Muscle of leg (tissue), 11 donors: ENCODE results near the gene ZBTB34. TPM values are rescaled to one million over a fixed set of nuclear protein-coding genes. Genes with fewer than 3 reads are reported as not detected.

ENCODE experiments used
- DNase-seq: peaks from one replicate; pipeline ENCODE4 v3.0.0; 2013
- H3K27ac ChIP-seq: one replicate; pipeline ENCODE4 v1.5.1; 2013; ENCODE audit warnings: mild to moderate bottlenecking, low read length, control low read depth
- H3K27me3 ChIP-seq: one replicate; pipeline ENCODE4 v1.6.1; 2013; ENCODE audit warnings: low read length; ENCODE audit not compliant: control insufficient read depth, insufficient read depth
- H3K36me3 ChIP-seq: one replicate; pipeline ENCODE4 v1.6.1; 2013; ENCODE audit warnings: low read length; ENCODE audit not compliant: control insufficient read depth, insufficient read depth
- H3K4me1 ChIP-seq: one replicate; pipeline ENCODE4 v1.6.1; 2013; ENCODE audit warnings: low read length; ENCODE audit not compliant: control insufficient read depth, insufficient read depth
- H3K4me3 ChIP-seq: one replicate; pipeline ENCODE4 v1.5.1; 2013; ENCODE audit warnings: low read length, control low read depth
- H3K9me3 ChIP-seq: replicated peaks from 2 replicates; pipeline ENCODE4 v1.6.1; 2013; ENCODE audit warnings: low read depth, low read length; ENCODE audit not compliant: control insufficient read depth
- whole genome bisulfite sequencing: methylation state at CpG from one replicate; pipeline ENCODE4 v1.1.5; 2013; ENCODE audit warnings: missing lambda C conversion rate; ENCODE audit not compliant: insufficient coverage; 5-methylcytosine and 5-hydroxymethylcytosine counted together
- polyA plus RNA-seq, 8 donors: library from polyadenylated mRNA; unstranded; fragments of 120-200 nt; gene quantifications; one replicate each; pipeline versions ENCODE4 v1.2.1 to v1.2.3, GENCODE V29; 2013; ENCODE audit warnings: inconsistent platforms in 1 of 8, low replicate concordance in 1 of 8; ENCODE audit not compliant: insufficient read length in 8 of 8, insufficient read depth in 1 of 8
- total RNA-seq: library from RNA; stranded (reverse); fragments of 120-200 nt; gene quantifications from one replicate; pipeline ENCODE4 v1.2.4, GENCODE V29; 2013

ZBTB34 gene
- total and polyA plus RNA-seq, 9 donors: 8.4 to 13.7 (median 10.3) TPM

DNA sequence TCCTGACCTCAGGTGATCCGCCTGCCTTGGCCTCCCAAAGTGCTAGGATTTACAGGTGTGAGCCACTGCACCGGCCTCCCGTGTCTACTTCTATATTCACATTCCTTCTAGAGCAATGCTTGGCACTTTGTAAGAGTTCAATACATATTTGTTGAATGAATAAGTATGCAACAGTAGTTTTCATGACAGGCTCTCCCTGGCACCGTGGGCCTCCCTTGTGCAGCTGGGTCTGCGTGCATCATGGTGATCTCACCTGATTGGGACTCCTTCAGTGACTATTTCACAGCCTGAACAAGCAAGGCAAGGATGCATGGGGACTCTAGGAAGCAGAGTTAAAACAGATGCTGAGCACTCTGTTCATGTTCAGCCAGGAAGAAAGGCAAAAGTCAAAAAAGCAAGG lies 6.8 kb upstream of the ZBTB34 start:
- WGBS: 63% methylated on average over 2 of the region's 5 CpGs
- no peak overlapping the region for H3K27ac ChIP-seq

DNA sequence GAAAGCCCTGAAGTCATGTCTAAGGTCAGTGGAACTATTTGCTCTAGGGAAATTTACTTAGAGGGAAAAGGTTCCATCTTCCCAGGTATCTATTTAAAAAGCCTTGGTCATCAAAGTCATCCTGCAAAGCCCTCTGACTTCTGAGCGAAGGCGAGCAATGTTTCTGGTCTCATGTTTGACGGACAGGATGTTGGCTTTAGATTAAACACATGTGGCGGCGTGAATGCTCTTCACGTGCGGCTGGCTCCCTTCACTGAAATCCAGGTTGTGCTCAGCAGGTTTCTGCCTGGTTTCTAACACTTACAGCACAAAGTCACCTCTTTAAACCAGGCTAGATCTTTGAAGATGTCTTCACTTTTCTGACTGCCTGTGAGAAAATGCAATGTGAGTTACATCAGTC lies 5.7 kb upstream of the ZBTB34 start:
- WGBS: 7% methylated on average over 3 of the region's 7 CpGs
- H3K4me1 ChIP-seq: peaks cover 11% of the 10 kb centered on the region
- DNase-seq: no peak

More for the DNA sequence above, 6.8 kb upstream of the ZBTB34 start:
- H3K36me3 ChIP-seq: no peaks in the 10 kb centered on the region
- H3K4me3 ChIP-seq: no peak overlapping the region
- H3K27me3 ChIP-seq: peaks cover 8% of the 10 kb centered on the region
- H3K4me1 ChIP-seq: peaks cover 9% of the 10 kb centered on the region
- DNase-seq: no peak
- H3K9me3 ChIP-seq: no peaks in the 10 kb centered on the region

DNA sequence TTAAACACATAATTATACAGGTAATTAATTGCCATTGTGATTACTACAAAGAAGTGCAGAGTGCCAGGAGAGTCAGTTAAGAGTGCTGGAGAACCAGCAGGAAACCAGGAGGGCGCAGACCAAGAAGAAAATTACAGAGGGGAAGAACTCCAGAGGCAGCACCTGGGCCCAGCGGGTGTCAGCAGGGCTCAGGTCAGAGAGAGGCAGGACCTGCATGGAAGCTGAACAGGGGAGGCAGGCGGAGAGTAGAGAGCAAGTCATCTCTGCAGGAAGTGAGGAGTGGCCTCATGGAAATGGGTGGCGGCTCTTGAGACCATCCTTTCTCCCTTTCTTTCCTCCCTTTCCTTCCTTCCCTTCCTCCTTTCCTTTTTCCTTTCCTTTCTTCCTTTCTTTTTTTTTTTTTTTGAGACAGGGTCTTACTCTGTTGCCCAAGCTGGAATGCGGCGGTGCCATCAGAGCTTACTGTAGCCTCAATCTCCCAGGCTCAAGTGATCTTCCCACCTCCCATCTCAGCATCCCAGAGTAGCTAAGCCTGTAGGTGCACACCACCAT lies 4.0 kb upstream of the ZBTB34 start:
- H3K4me3 ChIP-seq: no peak overlapping the region
- no peaks in the 10 kb centered on the region for H3K9me3 ChIP-seq
- 61% methylated on average over 3 of the region's 6 CpGs for WGBS
- DNase-seq: no peak
- no peak overlapping the region for H3K27ac ChIP-seq
- peaks cover 8% of the 10 kb centered on the region for H3K27me3 ChIP-seq
- H3K36me3 ChIP-seq: no peaks in the 10 kb centered on the region
- H3K4me1 ChIP-seq: peaks cover 16% of the 10 kb centered on the region

More for the DNA sequence above, 5.7 kb upstream of the ZBTB34 start:
- no peak overlapping the region for H3K27ac ChIP-seq
- no peaks in the 10 kb centered on the region for H3K36me3 ChIP-seq
- no peak overlapping the region for H3K4me3 ChIP-seq
- no peaks in the 10 kb centered on the region for H3K9me3 ChIP-seq
- peaks cover 8% of the 10 kb centered on the region for H3K27me3 ChIP-seq

DNA sequence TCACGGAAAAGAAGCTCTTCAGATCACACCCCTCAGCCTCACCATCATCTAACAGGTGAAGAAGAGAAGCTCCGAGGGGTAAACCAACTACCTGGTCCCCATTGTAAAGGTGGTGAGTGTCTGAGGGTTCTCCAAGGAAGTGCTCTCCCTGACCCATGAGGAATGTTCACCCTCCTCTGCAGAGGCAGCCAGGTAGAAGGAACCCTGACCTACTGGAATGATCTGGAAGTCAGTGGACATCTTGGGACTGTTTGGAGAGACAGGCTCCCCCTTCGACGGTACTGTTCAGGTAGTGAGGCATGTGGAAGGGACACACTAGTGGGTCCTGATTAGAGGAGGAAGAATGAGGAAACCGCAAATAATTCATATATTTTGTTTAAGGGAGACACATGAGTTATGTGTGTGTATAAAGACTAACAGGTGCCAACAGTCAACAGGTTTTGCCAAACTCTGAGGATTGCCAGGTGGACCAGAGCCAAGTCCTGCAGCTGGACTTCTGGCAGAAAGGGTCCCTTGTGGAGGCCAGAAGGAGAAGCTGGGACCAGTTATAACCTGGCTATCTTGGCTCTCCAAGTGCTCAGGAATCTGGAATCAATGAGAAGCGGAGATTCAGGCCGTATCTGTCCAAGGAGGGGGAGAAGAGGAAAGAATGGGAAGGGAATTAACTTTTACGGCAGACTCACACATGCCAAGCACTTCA lies 3.0 kb upstream of the ZBTB34 start:
- Histone ChIP-seq H3K9me3 (no peaks in the 10 kb centered on the region), H3K4me1 (peaks cover 26% of the 10 kb centered on the region), H3K4me3 (no peak overlapping the region), H3K27me3 (peaks cover 8% of the 10 kb centered on the region), H3K36me3 (no peaks in the 10 kb centered on the region), H3K27ac (no peak overlapping the region)
- 63% methylated on average over 2 of the region's 8 CpGs for WGBS
- DNase-seq: peak; percentile 62

DNA sequence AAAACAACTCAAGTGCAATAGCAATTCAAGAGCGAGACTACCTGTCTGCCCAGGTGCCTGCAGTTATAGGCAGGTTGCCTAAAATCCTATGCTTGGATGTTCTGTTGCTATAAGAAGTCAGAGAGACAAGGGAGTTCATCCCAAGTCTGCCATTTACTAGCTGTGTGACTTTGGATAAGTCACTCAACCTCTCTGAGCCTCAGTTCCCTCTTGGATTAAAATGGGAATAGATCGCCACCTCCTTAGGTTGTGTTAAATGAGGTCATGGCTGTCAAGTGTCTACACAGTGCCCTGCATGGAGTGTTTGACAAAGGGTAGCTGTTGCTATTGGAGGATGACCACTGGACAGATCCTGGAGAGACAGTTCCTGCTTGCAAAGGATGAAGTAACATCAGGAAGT lies 1.3 kb upstream of the ZBTB34 start:
- WGBS: 100% methylated on average over 2 of the region's 2 CpGs
- Histone ChIP-seq H3K27me3 (peaks cover 8% of the 10 kb centered on the region), H3K4me3 (no peak overlapping the region), H3K4me1 (peaks cover 28% of the 10 kb centered on the region), H3K9me3 (no peaks in the 10 kb centered on the region), H3K36me3 (peaks cover 4% of the 10 kb centered on the region), H3K27ac (no peak overlapping the region)
- DNase-seq: no peak

- DNase-seq: no peak
- no peaks in the 10 kb centered on the region for H3K9me3 ChIP-seq
- peaks cover 8% of the 10 kb centered on the region for H3K27me3 ChIP-seq
- H3K36me3 ChIP-seq: peaks cover 17% of the 10 kb centered on the region
- peak overlapping the region; percentile 79 for H3K27ac ChIP-seq
- H3K4me1 ChIP-seq: peaks cover 32% of the 10 kb centered on the region
- WGBS: under 1% methylated on average over 70 of the region's 71 CpGs
- peak overlapping the region; percentile 63 for H3K4me3 ChIP-seq
Observed at GRCh38 chr9:126860757-126861466, 473 bp downstream of the ZBTB34 start.

GRCh38 chr9:126861707-126862103 lies 1.3 kb downstream of the ZBTB34 start:
- no CpG with 5 or more reads among the region's 3 CpGs for WGBS
- Histone ChIP-seq H3K4me1 (peaks cover 32% of the 10 kb centered on the region), H3K27ac (no peak overlapping the region), H3K27me3 (peaks cover 4% of the 10 kb centered on the region), H3K4me3 (peak overlapping the region; percentile 63), H3K9me3 (no peaks in the 10 kb centered on the region), H3K36me3 (peaks cover 21% of the 10 kb centered on the region)
- peak; percentile 76 for DNase-seq

- Histone ChIP-seq H3K9me3 (no peaks in the 10 kb centered on the region), H3K36me3 (peaks cover 21% of the 10 kb centered on the region), H3K27me3 (peaks cover under 1% of the 10 kb centered on the region), H3K4me1 (peaks cover 32% of the 10 kb centered on the region), H3K4me3 (peak overlapping the region; percentile 63), H3K27ac (peak overlapping the region; percentile 9)
- 37% methylated on average over 10 of the region's 11 CpGs for WGBS
- peak; percentile 42 for DNase-seq
Observed at GRCh38 chr9:126862104-126862761, 1.8 kb downstream of the ZBTB34 start.

- H3K9me3 ChIP-seq: no peaks in the 10 kb centered on the region
- peaks cover 33% of the 10 kb centered on the region for H3K36me3 ChIP-seq
- DNase-seq: no peak
- 60% methylated on average over 1 of the region's 2 CpGs for WGBS
- H3K27me3 ChIP-seq: no peaks in the 10 kb centered on the region
- no peak overlapping the region for H3K4me3 ChIP-seq
- peaks cover 32% of the 10 kb centered on the region for H3K4me1 ChIP-seq
- H3K27ac ChIP-seq: no peak overlapping the region
Observed at GRCh38 chr9:126864771-126865170, 4.3 kb downstream of the ZBTB34 start.

DNA sequence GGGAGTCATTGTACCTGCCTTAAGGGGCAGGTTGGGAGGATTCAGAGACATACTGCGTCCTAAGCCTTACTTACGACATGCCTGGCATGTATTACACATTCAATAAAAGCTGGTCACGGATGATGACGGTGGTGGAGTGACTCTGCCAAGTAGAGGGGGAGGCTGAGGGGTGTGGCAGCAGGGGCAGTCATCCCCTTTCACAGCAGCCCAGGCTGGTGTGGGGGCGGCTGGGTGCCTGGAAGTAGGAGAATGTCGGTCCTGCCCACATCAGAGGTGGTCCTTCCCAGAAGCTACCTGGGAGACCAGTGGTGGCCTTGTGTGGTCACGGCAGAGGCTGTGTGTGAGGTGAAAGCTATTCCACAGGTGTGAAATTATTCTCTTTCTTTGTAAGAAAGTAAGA lies 8.9 kb downstream of the ZBTB34 start:
- H3K9me3 ChIP-seq: no peaks in the 10 kb centered on the region
- no peak overlapping the region for H3K4me3 ChIP-seq
- WGBS: 83% methylated on average over 2 of the region's 7 CpGs
- no peak overlapping the region for H3K27ac ChIP-seq
- no peaks in the 10 kb centered on the region for H3K27me3 ChIP-seq
- peaks cover 29% of the 10 kb centered on the region for H3K36me3 ChIP-seq
- peaks cover 15% of the 10 kb centered on the region for H3K4me1 ChIP-seq
- no peak for DNase-seq
